Measurements from ENCODE around the gene ZNF2. TPM values are rescaled to one million over a fixed set of nuclear protein-coding genes. Genes with fewer than 3 reads are reported as not detected.
"Not testable (repeated sequence)": the region's sequence is repeated elsewhere in the genome, so short reads cannot be mapped to it uniquely, and the experiment has no call there.

The ZNF2 gene
- total RNA-seq, 1 donor from 2014 or later = 0.75 TPM

- Histone ChIP-seq H3K36me3 (peaks cover 50 to 63% of the 10 kb centered on the region in 2 donors), H3K27ac (no peak overlapping the region), H3K4me1 (no peaks in the 10 kb centered on the region), H3K27me3 (no peaks in the 10 kb centered on the region), H3K9me3 (peaks cover 4 to 45% of the 10 kb centered on the region in 2 donors), H3K4me3 (no peak overlapping the region)
- no peak for DNase-seq (ENCODE audit: low spot score in 2 of 2)
- intact Hi-C loops (cut with DNase I) = no loop called here
- TF ChIP-seq, protein P1, sequence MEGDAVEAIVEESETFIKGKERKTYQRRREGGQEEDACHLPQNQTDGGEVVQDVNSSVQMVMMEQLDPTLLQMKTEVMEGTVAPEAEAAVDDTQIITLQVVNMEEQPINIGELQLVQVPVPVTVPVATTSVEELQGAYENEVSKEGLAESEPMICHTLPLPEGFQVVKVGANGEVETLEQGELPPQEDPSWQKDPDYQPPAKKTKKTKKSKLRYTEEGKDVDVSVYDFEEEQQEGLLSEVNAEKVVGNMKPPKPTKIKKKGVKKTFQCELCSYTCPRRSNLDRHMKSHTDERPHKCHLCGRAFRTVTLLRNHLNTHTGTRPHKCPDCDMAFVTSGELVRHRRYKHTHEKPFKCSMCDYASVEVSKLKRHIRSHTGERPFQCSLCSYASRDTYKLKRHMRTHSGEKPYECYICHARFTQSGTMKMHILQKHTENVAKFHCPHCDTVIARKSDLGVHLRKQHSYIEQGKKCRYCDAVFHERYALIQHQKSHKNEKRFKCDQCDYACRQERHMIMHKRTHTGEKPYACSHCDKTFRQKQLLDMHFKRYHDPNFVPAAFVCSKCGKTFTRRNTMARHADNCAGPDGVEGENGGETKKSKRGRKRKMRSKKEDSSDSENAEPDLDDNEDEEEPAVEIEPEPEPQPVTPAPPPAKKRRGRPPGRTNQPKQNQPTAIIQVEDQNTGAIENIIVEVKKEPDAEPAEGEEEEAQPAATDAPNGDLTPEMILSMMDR (IDR thresholded peaks at IDR 0.05) = no peak
These were observed 16.2 kb downstream of the ZNF2 start for GRCh38 chr2:95181774-95182173.

DNA sequence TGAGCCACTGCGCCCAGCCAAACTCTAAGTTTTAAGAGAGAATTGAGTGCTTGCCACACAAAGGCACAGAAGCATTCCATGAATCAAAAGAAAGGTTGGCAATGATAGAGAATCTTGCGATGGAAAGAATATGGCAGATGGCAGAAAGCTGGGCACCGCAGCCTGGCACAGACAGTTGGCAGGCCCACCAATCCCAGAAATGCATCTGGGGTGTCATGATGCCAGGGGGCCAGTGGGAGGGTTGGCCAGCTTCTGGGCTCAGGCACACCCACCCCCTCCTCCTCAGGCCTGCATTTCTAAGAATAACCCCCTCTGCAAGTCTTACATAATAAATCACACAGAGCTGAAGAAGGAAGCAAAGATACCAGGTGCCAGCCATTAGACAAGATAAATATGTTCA, 19.6 kb downstream of the ZNF2 start:
- Histone ChIP-seq H3K9me3 (peaks cover 4 to 35% of the 10 kb centered on the region in 2 donors), H3K4me3 (no peak overlapping the region), H3K36me3 (peaks cover 26 to 28% of the 10 kb centered on the region in 2 donors), H3K27me3 (no peaks in the 10 kb centered on the region), H3K4me1 (no peaks in the 10 kb centered on the region), H3K27ac (no peak overlapping the region)
- TF ChIP-seq, protein P1 (IDR thresholded peaks at IDR 0.05) = no peak
- intact Hi-C loops (cut with DNase I) = no loop called here
- DNase-seq (ENCODE audit: low spot score in 2 of 2) = no peak

- intact Hi-C loops (cut with DNase I) = no loop called here
- TF ChIP-seq, protein P1 (IDR thresholded peaks at IDR 0.05) = no peak
These were observed 20.4 kb downstream of the ZNF2 start for GRCh38 chr2:95185973-95186372.

DNA sequence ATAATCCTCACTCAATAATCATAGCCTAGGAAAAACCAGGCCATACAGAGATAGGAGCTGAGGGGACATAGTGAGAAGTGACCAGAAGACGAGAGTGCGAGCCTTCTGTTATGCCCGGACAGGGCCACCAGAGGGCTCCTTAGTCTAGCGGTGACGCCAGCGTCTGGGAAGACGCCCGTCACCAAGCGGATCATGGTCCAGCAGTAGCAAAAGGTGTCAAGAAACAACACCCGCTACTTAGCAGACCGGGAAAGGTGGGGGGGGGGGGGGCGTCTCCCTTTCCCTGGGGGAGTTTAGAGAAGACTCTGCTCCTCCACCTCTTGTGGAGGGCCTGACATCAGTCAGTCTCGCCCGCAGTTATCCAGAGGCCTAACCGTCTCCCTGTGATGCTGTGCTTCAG, 27.3 kb downstream of the ZNF2 start:
- H3K4me1 ChIP-seq, H3K27me3 ChIP-seq, H3K4me3 ChIP-seq, H3K36me3 ChIP-seq, H3K9me3 ChIP-seq, H3K27ac ChIP-seq: not testable (repeated sequence)
- DNase-seq (ENCODE audit: low spot score in 2 of 2) = peak in 1 of 2 donors; percentile 74
- TF ChIP-seq, protein P1 (IDR thresholded peaks at IDR 0.05) = peak; percentile 50 to 69 (median 56)
- intact Hi-C loops (cut with DNase I) = loop anchor here (2.0 kb wide), 1 partner anchor 14 kb away; the partner anchor contains the start of gene ZNF892

More at GRCh38 chr2:95185973-95186372, 20.4 kb downstream of the ZNF2 start:
- no peak for DNase-seq (ENCODE audit: low spot score in 2 of 2)
- Histone ChIP-seq H3K9me3 (peaks cover 3 to 29% of the 10 kb centered on the region in 2 donors), H3K27me3 (no peaks in the 10 kb centered on the region), H3K27ac (no peak overlapping the region), H3K4me1 (no peaks in the 10 kb centered on the region), H3K36me3 (peaks cover 18 to 21% of the 10 kb centered on the region in 2 donors), H3K4me3 (no peak overlapping the region)

- DNase-seq (ENCODE audit: low spot score in 2 of 2) = no peak
- no peaks in the 10 kb centered on the region for H3K27me3 ChIP-seq
- TF ChIP-seq, protein P1 (IDR thresholded peaks at IDR 0.05) = no peak
- no peaks in the 10 kb centered on the region for H3K4me1 ChIP-seq
- H3K9me3 ChIP-seq = no peaks in the 10 kb centered on the region
- H3K4me3 ChIP-seq = no peak overlapping the region
- intact Hi-C loops (cut with DNase I) = no loop called here
- H3K36me3 ChIP-seq = no peaks in the 10 kb centered on the region
- H3K27ac ChIP-seq = no peak overlapping the region
These were observed 38.3 kb downstream of the ZNF2 start for GRCh38 chr2:95203911-95204310.

DNA sequence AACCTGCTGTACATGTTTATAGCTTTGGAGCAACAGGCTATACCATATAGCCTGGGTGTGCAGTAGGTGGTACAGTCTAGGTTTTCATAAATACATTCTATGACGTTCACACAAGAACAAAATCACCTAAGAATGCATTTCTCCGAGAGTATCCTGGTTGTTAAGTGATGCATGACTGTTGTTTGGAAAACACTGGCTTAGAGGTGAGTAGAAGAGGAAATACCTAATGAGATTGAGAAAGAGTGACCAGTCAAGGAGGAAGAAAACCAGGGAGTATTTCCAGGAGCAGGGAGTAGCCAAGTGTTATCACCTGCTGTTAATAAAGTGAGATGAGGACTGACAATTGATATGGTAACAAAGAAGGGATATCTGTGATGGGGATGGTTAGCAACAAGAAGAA, 38.8 kb downstream of the ZNF2 start:
- Histone ChIP-seq H3K4me3 (no peak overlapping the region), H3K27me3 (no peaks in the 10 kb centered on the region), H3K4me1 (no peaks in the 10 kb centered on the region), H3K9me3 (peaks cover 0 to 3% of the 10 kb centered on the region in 2 donors), H3K27ac (no peak overlapping the region), H3K36me3 (peaks cover 0 to 2% of the 10 kb centered on the region in 2 donors)
- intact Hi-C loops (cut with DNase I) = no loop called here
- TF ChIP-seq, protein P1 (IDR thresholded peaks at IDR 0.05) = no peak
- DNase-seq (ENCODE audit: low spot score in 2 of 2) = no peak

All from ascending aorta (tissue), 2 donors.